Activated CD4-positive, alpha-beta T cell treated with anti-CD3 and anti-CD28 coated beads, Interleukin-2, amount 50 U/mL, for 1 hour (primary cell): ENCODE results near the gene EME1.

Experiments used
- DNase-seq: peaks from one replicate; pipeline ENCODE4 v3.0.0-alpha.2; 2020

EME1 gene

DNA sequence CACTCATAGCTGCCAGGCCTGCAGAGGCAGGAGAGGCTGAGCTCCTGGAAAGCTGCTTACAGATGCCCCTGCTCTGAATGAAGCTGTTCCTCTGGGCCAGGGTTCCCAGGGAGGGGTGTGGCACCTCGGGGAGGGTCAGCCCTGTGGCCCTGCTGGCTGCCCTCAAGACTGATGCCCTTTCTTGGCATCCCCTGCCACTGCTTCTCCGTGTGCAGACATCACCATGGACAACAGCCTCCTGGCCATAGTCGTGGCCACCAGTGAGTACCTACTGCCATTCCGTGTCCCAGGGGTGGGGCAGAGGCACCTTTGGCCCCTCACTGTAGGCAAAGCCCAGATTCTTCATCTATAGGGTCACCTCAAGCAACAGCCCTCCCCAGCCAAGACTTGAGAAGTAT, 9.0 kb upstream of the EME1 start:
- no peak for DNase-seq

DNA sequence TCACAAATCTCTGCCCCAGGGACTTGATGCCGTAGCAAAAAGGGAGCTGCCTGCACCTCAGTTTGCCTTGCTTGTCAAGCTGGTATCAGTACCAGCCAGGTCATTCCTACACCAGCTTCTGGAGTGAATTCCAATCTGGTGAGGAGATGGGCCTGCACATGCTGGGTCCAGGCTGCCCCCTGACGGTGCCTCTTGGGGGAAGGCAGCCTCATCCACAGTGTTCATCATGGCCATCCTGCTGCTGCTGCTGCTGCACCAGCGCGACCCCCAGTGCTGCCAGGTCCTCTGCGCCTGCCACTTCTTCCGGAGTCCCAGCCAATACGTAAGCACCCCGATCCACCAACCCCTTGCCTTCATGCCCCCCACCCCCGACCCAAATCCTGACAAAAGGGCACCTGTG, 8.3 kb upstream of the EME1 start:
- no peak for DNase-seq

DNA sequence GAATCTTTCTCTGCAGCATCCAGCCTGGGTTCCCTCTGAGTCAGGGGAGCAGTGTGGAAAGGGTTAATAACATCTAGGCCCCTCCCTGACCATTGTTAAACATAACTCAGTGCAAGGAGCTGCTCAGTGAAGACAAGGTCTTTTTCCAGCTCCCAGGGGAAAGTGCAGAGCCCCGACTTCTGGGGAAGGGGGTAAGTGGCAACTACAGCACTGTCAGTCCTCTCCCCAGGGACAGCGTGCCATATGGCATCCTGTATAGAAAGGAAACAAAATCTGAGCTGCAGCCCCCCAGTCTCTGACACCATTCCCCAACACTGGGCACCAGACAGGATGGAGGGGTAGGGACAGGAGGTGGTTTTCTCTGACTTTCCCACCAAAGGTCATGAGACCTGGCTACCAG, 7.9 kb upstream of the EME1 start:
- no peak for DNase-seq

DNA sequence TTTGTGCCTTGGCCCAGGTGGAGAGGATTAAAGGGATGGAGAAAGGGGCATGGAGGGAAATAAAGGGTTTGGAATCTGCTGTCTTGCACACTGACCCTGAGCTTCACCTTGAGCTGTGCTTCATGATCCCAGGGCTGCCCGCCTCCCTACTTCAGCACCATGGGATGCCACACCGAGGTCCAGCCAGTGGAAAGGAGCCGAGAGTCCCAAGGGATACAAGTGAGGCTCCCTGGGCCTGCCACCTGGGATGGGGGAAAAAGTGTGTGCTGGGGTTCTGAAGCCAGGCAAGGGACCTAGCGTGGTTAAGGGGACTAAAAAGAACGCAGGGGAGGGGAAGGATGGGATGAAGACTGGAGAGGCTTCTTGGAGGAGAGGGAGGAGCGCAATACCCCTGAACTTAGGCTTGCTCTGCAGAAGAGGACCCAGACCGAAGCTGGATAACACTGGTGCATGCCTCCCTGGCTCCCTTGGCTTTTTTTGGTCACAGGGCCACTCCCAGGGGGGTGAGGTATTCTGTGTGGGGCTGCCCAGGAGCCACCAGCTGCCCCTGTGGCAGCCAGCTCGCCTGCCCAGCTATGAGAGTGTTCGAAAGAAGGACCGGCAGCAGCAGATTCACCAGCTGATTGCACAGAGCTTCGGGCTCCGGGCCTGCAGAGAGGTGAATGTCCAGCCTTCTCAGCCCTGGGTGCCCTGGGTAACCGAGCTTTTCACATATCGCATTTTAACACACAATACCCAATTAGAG, 7.2 kb upstream of the EME1 start:
- DNase-seq, result no peak

DNA sequence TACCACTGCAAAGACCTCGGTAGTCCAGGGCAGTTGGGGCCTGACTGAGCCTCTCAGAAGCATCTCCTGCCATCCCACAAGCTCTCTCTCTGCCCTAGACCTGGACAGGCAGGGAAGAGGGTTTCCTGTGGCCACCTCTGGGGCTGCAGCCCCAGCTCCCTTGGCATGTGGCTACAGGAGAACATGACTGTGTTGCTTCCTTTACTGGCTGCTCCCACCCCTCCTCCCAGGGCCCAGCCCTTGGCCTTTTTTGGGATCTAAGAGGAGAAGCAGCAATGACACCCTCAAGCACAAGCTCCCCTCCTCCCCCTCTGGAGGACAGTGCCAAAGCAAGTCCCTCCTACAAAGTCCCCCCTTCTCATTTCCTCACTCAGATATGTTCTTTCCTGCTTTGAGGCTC, 5.6 kb upstream of the EME1 start:
- no peak for DNase-seq

DNA sequence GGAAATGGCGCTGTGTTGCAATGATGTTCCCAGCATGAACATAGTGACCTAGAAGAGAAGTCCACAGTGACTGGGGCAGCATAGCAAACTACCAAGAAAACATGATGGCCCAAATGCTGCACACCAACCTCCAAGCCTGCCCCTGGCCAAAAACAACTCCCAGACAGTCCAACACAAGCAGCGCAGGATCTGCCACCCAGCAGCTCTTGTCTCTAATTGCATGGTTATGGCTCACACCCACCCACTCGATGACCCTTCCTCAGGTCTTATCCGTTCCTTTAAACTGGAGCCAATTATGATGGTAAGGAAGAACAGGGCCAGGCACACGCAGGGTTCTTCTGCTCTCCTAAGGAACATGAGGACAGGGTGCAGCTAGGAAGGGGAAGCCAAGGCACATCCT, 3.0 kb upstream of the EME1 start:
- no peak for DNase-seq

DNA sequence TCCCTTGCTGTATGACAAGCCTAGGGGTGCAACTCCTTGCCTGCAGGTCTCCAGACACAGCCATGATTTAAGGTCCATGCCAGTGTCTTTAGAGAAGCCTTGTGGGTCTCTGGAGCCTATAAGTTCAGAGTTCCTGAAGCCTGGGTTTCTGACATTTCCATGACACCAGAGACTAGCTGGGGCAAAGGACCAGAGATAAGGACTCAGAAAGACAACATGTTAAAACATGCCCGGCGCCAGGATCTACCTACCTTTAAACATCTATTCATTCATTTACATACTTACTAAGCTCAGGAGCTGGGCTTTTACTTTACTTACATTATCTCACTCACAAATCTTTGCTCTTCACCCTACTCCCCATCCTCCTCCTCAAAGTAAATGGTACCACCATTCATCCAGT, 1.5 kb upstream of the EME1 start:
- no peak for DNase-seq

DNA sequence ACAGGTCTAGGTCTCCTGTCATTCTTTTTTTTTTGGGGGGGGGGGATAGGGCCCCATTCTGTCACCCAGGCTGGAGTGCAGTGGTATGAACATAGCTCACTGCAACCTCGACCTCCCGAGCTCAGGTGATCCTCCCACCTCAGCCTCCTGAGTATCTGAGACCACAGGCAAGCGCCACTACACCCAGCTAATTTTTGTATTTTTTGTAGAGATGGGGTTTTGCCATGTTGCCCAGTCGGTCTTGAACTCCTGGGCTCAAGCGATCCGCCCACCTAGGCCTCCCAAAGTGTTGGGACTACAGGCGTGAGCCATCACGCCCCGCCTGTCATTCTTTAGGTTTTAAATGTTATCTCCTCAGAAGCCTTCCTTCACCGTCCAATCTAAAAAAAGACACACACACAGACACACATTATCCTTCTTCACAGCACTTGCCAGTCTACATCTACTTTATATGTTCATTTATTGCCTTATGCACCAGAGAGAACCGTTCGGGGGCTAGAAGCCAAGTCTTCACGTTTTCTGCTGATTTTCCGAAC, 739 bp upstream of the EME1 start:
- no peak for DNase-seq

DNA sequence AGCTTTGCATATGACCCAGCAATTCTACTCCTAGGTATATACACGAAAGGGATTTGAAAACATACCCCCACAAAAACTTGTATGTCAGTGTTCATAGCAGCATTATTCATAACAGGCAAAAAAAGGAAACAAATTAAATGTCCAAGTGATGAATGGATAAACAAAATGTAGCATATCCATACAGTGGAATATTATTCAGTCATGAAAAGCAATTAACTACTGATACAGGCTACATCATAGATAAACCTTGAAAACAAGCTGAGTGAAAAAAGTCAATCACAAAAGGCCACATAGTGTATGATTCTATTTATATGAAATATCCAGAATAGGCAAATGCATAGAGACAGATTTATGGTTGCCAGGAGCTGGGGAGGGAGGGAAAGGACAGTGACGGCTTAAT, 676 bp downstream of the EME1 start:
- no peak for DNase-seq

DNA sequence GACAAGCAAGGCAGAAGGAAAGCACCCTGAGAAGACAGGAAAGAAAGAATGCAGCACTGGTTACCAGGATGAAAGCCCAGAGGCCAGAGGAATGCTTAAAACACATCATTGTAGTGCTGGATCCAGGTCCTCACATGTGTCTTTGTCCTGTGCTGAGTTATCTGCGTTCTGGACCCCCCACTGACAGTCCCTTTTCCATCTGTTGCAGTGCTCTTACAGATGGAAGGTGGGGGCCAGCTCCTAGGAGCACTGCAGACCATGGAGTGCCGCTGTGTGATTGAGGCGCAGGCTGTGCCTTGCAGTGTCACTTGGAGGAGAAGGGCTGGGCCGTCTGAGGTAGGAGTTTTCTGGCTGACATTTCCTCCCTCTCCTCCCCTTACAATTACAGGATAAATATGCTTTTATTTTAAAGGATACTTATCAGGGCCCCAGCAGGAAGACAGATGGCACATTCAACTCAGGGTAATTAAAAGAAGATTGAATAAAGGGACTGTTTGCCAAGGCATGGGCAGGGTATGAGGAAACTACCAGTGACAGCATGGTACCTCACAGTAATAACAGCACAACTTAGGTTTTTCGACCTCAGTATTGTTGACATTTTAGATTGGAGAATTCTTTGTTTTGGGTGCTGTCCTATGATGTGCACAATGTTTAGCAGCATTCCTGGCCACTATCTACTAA, 3.0 kb downstream of the EME1 start:
- no peak for DNase-seq

DNA sequence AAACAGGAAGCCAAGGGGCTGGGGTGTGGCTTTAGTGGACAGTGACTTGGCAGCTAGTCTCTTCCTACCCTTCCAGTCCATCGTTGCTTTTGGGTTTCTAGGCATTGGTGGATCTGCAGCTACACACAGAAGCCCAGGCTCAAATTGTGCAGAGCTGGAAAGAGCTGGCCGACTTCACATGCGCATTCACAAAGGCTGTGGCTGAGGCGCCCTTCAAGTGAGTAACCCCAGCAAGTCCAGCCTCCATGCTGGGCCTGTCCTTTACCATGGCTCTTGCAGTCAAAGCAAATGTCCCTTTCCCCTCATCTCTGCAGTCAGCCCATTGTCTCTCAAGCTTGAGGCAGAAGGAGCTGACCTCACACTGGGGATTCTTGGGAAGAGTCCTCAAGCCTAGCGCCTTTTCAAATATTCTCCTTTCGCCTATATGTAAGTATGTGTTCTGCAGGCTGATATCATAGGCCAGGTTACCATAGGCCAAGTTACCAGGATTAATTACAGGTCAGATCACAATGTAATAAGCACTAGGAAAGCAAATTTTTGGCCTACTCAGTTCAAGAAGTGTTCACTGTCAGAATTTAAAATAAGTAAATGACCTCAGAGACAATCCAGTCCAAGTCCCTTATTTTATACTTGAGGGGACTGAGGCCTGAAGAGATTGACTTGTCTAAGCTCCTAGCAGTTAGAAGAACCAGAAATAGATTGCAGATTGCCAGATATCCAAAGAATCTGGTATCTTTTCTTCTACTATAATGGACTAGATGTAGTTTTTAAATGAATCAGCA, 6.5 kb downstream of the EME1 start:
- DNase-seq, result no peak

DNA sequence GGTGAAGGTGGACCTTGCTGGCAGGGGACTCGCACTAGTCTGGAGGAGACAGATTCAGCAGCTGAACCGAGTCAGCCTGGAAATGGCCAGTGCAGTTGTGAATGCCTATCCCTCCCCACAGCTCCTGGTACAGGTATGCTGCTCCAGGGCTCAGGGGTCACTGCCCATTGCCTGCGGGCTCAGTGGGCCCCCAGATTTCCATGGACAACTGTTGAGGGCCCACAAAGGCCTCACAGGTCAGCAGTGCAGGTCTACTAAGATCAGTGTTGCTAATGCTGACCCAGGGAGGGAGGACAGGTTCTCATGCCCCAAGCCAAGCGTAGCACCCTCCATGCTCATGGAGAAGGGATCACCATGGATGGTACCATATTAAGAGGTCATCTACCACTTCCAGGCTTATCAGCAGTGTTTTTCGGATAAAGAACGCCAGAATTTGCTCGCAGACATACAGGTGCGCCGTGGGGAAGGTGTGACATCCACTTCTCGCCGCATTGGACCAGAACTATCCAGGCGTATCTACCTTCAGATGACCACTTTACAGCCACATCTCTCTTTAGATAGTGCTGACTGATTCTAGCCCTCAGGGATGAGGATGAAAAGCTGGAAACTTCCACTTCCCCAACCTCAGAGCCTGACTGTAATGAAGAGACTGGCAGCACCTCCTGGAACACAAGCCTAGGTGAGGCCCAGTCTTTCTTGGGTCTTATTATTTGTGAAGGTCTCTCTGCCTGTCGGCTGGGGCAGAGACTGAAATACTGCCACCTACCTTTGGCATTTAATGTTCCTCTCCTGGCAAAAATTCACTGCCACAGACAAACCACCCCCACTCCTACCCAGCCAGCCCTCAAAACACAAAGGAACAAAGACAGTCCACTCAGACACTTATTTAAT, 7.6 kb downstream of the EME1 start:
- no peak for DNase-seq

DNA sequence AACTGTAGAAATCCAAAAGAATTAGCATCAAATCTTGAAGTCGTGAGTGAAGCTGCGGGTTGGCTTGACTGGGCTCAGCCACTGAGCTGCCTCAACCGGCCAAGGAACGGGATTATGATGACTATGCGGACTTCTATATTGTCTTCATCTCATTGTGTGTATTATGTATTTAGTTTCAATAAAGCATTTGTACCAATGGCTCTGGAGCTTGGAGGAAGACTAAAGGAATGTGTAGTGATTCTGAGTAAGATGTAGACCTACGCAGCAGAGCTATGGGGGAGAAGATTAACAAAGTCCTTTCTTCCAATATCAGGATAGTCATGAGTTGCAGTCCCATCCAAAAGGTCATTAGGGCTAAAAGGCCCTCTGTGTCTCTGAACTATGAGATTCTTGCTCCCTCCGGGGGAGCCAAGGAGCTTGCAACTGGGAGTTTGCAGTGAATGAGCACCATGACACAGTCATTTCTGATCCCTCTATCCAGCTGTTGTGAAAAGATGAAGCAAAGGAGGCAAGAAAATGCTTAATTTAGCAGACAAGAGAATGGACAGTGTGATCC, 8.3 kb downstream of the EME1 start:
- no peak for DNase-seq

DNA sequence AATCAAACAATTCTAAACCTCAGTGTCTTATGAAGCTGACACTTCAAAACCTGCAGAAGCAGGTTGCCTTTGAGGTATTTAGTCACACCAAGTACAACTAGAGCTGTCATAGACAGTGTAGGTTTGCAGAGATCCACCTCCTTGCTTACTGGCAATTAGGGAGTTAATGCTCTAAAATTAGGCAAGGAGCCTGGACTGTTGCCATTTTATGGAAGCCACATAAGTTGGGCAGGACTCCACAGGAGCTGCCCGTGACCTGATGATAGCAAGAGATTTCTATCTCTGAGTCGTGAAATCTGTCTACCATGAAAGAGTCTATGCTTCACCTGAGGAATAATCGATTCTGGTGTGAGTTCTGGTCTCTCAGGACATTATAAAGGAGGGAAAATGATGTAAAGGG, 8.9 kb downstream of the EME1 start:
- no peak for DNase-seq

DNA sequence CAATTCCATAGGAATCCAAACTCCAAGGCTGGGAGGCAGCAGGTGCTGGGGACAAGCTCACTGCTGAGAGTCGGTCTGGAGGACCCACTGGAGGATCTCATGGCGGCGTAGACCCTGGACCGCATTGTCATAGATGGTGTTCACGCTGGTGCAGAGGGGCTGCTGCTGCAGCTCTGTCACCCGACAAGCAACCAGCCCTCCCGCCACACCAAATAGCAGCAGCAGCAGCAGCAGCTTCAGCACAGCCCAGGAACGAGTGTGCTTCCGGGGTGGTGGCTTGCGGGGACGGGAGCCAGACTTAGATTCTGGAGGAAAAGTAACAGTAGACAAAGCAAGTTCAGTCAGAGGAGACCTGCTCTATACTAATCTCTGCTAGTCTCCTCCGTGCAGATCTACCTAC, 9.9 kb downstream of the EME1 start:
- no peak for DNase-seq

DNA sequence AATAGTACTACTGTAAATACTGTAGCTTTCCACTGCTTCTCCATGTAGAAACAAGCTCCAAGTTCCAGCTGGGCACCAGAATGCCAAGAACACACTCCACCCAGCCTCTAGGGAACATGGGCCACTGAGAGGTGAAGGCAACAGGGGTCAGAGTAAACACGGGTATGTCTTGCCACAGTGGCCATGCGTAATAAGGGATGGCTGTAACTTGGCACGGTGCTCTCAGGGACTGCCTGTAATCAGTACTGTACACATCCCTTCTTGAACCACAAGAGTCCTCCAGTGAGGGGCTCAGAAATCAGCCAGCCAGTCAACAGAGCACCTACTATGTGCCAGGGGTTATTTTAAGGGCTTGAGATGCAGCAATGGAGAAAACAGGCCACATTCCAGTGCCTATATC, 13.5 kb downstream of the EME1 start:
- DNase-seq, result no peak

DNA sequence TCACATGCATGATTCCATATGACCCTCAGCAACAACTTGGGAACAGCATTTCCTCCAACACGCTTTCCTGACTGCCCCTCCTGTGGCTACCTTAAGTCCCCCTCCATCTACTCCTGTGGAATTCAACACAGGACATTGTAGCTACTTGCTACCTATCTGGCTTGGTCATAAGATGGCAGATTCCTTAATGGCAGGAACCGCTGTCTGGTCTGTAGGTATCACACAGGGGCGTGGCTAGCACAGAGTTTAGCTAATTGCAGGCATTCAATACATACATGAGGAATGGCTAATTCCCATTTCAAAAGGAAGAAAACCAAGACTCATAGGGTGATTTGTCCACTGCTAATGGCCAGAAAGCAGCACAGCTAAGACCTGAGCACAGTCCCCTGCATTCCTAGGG, 15.7 kb downstream of the EME1 start:
- no peak for DNase-seq

DNA sequence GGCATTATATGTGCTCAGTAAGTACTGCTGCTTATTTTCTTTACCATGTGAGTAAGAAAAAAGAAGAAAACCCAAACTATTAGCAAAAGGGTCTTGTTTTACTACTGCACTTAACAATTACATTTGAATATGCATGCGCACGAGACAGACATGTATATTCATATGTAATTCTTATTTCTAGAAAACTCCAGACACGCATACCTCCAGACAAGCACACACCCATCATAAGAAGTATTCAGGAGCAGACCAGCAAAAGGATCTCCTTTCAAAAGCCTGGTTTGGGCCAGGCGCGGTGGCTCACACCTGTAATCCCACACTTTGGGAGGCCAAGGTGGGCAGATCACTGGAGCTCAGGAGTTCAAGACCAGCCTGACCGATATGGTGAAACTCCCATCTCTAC, 16.5 kb downstream of the EME1 start:
- no peak for DNase-seq

DNA sequence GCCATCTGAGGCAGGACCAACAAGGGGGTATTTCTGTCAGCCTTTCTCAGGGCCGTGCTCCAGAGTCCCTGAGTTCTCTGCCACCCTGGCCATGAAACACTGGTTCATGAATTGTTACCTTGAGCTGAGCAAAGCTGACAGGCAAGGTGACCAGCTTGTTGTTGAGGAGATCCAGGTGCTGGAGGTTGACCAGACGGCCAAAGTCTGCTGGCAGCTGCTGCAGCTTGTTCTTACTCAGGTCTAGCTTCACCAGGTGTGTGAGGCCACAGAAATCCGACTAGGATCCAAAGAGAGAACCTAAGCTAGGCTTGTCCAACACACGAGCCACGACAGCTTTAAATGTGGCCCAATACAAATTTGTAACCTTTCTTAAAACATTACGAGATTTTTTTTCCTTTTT, 19.6 kb downstream of the EME1 start:
- DNase-seq, result no peak

DNA sequence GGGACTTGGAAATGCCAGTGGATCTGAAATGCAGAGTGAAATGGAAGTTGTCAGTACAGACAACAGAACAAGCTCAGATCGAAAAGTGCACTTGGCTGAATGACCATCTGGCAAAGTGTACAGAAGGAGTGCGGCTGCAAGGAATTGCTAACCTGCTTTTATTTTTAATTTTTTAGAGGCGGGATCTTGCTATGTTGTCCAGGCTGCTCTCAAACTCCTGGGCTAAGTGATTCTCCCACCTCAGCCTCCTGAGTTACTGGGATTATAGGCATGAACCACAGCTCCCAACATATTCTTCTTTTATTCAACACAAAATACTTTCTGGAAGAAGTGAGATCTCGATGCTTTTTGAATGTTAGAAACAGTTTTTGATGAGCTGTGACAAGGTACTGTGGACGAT, 20.7 kb downstream of the EME1 start:
- DNase-seq, result no peak

DNA sequence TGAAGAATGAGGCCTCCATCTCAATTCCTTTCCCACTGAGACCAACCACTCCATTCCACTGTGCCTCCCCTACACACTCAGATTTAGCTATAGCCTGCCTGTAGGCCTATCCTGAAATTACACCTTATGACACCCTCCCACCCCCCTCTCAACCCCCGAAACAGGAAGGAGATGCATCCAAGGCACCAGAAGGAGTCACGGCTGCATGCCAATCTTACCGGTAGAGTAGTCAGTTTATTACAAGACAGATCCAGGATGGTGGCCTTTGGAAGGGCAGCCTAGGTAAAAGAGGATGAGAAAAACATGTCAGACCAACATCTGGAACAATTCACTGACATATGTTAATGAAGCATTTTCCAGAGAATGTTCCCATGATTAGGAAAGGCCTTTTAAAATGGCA, 21.7 kb downstream of the EME1 start:
- DNase-seq, result no peak

DNA sequence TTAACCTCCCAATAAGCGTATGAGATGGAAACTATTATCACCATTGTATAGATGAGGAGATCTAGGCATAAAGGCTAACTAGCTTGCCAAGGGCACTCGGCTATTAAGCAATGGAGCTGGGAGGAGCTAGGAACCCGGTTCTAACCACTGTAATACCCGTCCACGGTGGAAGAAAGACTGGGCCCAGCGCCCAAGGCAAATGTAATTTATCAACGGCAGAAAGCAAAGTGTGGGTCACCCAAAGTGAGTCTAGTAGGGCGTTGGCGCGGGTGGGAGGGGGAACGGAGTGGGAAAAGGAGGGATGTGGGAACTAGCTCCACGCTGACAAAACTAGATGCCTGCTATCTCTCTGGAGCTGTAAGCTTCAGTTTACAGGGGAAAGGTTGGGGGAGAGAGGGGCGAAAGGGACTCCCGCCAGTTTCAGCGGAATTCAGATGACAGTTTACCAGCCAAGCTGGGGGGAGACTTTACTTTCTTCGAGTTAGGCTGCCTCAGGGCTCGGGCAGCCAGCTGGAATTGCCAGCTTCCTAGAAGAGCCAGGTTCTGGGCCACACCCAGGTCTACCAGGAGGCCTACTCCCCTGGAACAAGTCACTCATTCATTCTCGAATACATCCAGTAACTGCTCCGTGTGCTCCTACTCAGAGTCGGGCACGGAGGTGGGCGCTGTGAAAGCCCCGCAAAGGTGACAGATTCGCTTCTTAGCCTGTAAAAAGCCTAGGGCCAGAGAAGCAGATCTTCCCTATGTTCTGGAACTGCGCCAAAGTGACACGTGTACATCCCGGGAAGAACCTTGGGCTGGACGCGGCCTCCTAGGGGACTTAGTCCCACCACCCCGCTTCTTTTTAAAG, 23.5 kb downstream of the EME1 start:
- DNase-seq, result no peak
